SW 1271 (cell line): ENCODE results near the gene ANKS1A.
A peak's percentile ranks its signal among the peaks of the same experiment; 100 is the strongest.

Experiments used
- DNase-seq, 2 experiments: peaks; one replicate each; lab custom pipeline; 2025; lab: John Stamatoyannopoulos, UW

Gene ANKS1A

GRCh38 chr6:34955442-34955841, 66.4 kb downstream of the ANKS1A start:
- DNase-seq, result no peak

GRCh38 chr6:34957231-34957783, 68.3 kb downstream of the ANKS1A start:
- DNase-seq, result no peak

GRCh38 chr6:34958734-34959133, 69.7 kb downstream of the ANKS1A start:
- DNase-seq, result no peak

- no peak for DNase-seq
These were observed 70.2 kb downstream of the ANKS1A start for GRCh38 chr6:34959224-34959623.

- DNase-seq, result no peak
These were observed 72.0 kb downstream of the ANKS1A start for GRCh38 chr6:34961082-34961481.

GRCh38 chr6:34961574-34961973, 72.5 kb downstream of the ANKS1A start:
- DNase-seq, result no peak

GRCh38 chr6:34964564-34964963, 75.5 kb downstream of the ANKS1A start:
- DNase-seq, result no peak

GRCh38 chr6:34967461-34967860, 78.4 kb downstream of the ANKS1A start:
- DNase-seq, result no peak

GRCh38 chr6:34969662-34970265, 80.7 kb downstream of the ANKS1A start:
- DNase-seq, result no peak

GRCh38 chr6:34970488-34970887, 81.4 kb downstream of the ANKS1A start:
- DNase-seq, result no peak

GRCh38 chr6:34970957-34971356, 81.9 kb downstream of the ANKS1A start:
- no peak for DNase-seq

- DNase-seq, result no peak
These were observed 84.6 kb downstream of the ANKS1A start for GRCh38 chr6:34973547-34974248.

- DNase-seq, result no peak
These were observed 85.2 kb downstream of the ANKS1A start for GRCh38 chr6:34974249-34974642.

GRCh38 chr6:34976239-34976638, 87.2 kb downstream of the ANKS1A start:
- no peak for DNase-seq

GRCh38 chr6:34979218-34979617, 90.2 kb downstream of the ANKS1A start:
- no peak for DNase-seq

- no peak for DNase-seq
These were observed 90.9 kb downstream of the ANKS1A start for GRCh38 chr6:34979994-34980393.

GRCh38 chr6:34981366-34981765, 92.3 kb downstream of the ANKS1A start:
- no peak for DNase-seq

GRCh38 chr6:34981951-34982350, 92.9 kb downstream of the ANKS1A start:
- DNase-seq, result no peak

- DNase-seq, result no peak
These were observed 93.4 kb downstream of the ANKS1A start for GRCh38 chr6:34982424-34982852.

- no peak for DNase-seq
These were observed 95.4 kb downstream of the ANKS1A start for GRCh38 chr6:34984416-34984815.

GRCh38 chr6:34985236-34985635, 96.2 kb downstream of the ANKS1A start:
- DNase-seq, result no peak

- DNase-seq, result peak in 1 of 2 experiments; percentile 62
These were observed 97.8 kb downstream of the ANKS1A start for GRCh38 chr6:34986845-34987246.

- no peak for DNase-seq
These were observed 98.5 kb downstream of the ANKS1A start for GRCh38 chr6:34987506-34987905.
